Stomach (tissue), 4 donors: ENCODE measurements around the gene ITGAD.

Experiments
- CTCF ChIP-seq, 7 experiments: fragments of 450-650 bp in 4 of 7; fragments of 200-600 bp in 3 of 7; sonication (generic) in 3 of 7; IDR thresholded peaks; one replicate each; pipeline ENCODE4 v1.5.1; 2016 to 2019; ENCODE audit warnings: antibody characterized with exemption in 7 of 7, control low read depth in 2 of 7, mild to moderate bottlenecking in 1 of 7
- POLR2A ChIP-seq, 4 donors: fragments of 450-650 bp; IDR thresholded peaks; one replicate each; pipeline ENCODE4 v1.6.1; 2016; ENCODE audit warnings: antibody characterized with exemption in 4 of 4, control low read depth in 2 of 4, mild to moderate bottlenecking in 1 of 4, moderate library complexity in 1 of 4

- TF ChIP-seq CTCF (IDR thresholded peaks at IDR 0.05): no peak
- TF ChIP-seq POLR2A (IDR thresholded peaks at IDR 0.05): no peak
Measured at GRCh38 chr16:31402687-31403086, 9.6 kb downstream of the ITGAD start.
